ENCODE results near the gene TGFBR2.
A peak's percentile ranks its signal among the peaks of the same experiment; 100 is the strongest.

The TGFBR2 gene

GRCh38 chr3:30629746-30630145 is 23.3 kb downstream of the TGFBR2 start:
- Mint-ChIP-seq H3K4me1 (peaks cover 97% of the 10 kb centered on the region), H3K27ac (peak overlapping the region; percentile 99), H3K9me3 (no peaks in the 10 kb centered on the region), H3K27me3 (no peaks in the 10 kb centered on the region), H3K4me3 (peak overlapping the region; percentile 8), H3K36me3 (peaks cover 53% of the 10 kb centered on the region)
- CTCF ChIA-PET: interaction anchor here (0.6 to 2.6 kb wide), 20 partner anchors 9 to 587 kb away, joined by 3 to 14 read pairs (median 6); no protein-coding TSS in a partner anchor
- DNase-seq: no peak

GRCh38 chr3:30630238-30631030 is 24.0 kb downstream of the TGFBR2 start:
- peaks cover 99% of the 10 kb centered on the region for H3K4me1 Mint-ChIP-seq
- no peaks in the 10 kb centered on the region for H3K27me3 Mint-ChIP-seq
- peaks cover 56% of the 10 kb centered on the region for H3K36me3 Mint-ChIP-seq

GRCh38 chr3:30631243-30631904 is 25.0 kb downstream of the TGFBR2 start:
- no peaks in the 10 kb centered on the region for H3K27me3 Mint-ChIP-seq
- CTCF ChIA-PET: interaction anchor here (0.7 to 2.1 kb wide), 7 partner anchors 16 to 432 kb away, joined by 3 to 10 read pairs (median 3); partner anchors contain the start of gene TGFBR2
- H3K9me3 Mint-ChIP-seq: no peaks in the 10 kb centered on the region
- peak overlapping the region; percentile 71 for H3K4me3 Mint-ChIP-seq
- peak overlapping the region; percentile 99 for H3K27ac Mint-ChIP-seq
- H3K36me3 Mint-ChIP-seq: peaks cover 53% of the 10 kb centered on the region
- peaks cover 99% of the 10 kb centered on the region for H3K4me1 Mint-ChIP-seq
- peak; percentile 64 for DNase-seq

More at GRCh38 chr3:30630238-30631030, 24.0 kb downstream of the TGFBR2 start:
- Mint-ChIP-seq H3K4me3 (peak overlapping the region; percentile 8), H3K27ac (peak overlapping the region; percentile 99), H3K9me3 (no peaks in the 10 kb centered on the region)
- CTCF ChIA-PET: interaction anchor here (1.0 to 2.6 kb wide), 6 partner anchors 10 to 431 kb away, joined by 3 to 14 read pairs (median 4); partner anchors contain the start of gene TGFBR2
- no peak for DNase-seq

- Mint-ChIP-seq H3K36me3 (peaks cover 54% of the 10 kb centered on the region), H3K4me1 (peaks cover 99% of the 10 kb centered on the region), H3K9me3 (no peaks in the 10 kb centered on the region), H3K27ac (peak overlapping the region; percentile 99), H3K4me3 (peak overlapping the region; percentile 71), H3K27me3 (no peaks in the 10 kb centered on the region)
- no peak for DNase-seq
- CTCF ChIA-PET: interaction anchor here (0.7 to 2.1 kb wide), 5 partner anchors 15 to 65 kb away, joined by 3 to 10 read pairs (median 3); partner anchors contain the start of gene TGFBR2
Measured at GRCh38 chr3:30632065-30632464, 25.7 kb downstream of the TGFBR2 start.

GRCh38 chr3:30632521-30632920 is 26.1 kb downstream of the TGFBR2 start:
- CTCF ChIA-PET: interaction anchor here (1.0 to 2.1 kb wide), 2 partner anchors 15 to 25 kb away, joined by 3 to 10 read pairs; partner anchors contain the start of gene TGFBR2
- DNase-seq: no peak
- peaks cover 99% of the 10 kb centered on the region for H3K4me1 Mint-ChIP-seq
- peak overlapping the region; percentile 99 for H3K27ac Mint-ChIP-seq
- H3K27me3 Mint-ChIP-seq: no peaks in the 10 kb centered on the region
- H3K36me3 Mint-ChIP-seq: peaks cover 59% of the 10 kb centered on the region
- H3K4me3 Mint-ChIP-seq: peak overlapping the region; percentile 71
- H3K9me3 Mint-ChIP-seq: no peaks in the 10 kb centered on the region

GRCh38 chr3:30633718-30634117 is 27.3 kb downstream of the TGFBR2 start:
- H3K36me3 Mint-ChIP-seq: peaks cover 70% of the 10 kb centered on the region
- no peaks in the 10 kb centered on the region for H3K27me3 Mint-ChIP-seq
- H3K9me3 Mint-ChIP-seq: peaks cover 1% of the 10 kb centered on the region
- H3K4me3 Mint-ChIP-seq: no peak overlapping the region
- H3K4me1 Mint-ChIP-seq: peaks cover 99% of the 10 kb centered on the region
- peak overlapping the region; percentile 99 for H3K27ac Mint-ChIP-seq
- no peak for DNase-seq
- CTCF ChIA-PET: no interaction called here

- H3K36me3 Mint-ChIP-seq: peaks cover 72% of the 10 kb centered on the region
- H3K9me3 Mint-ChIP-seq: peaks cover 1% of the 10 kb centered on the region
- peak overlapping the region; percentile 87 for H3K27ac Mint-ChIP-seq
- H3K4me1 Mint-ChIP-seq: peaks cover 99% of the 10 kb centered on the region
- H3K4me3 Mint-ChIP-seq: peak overlapping the region; percentile 40
- CTCF ChIA-PET: interaction anchor here (1.1 to 1.4 kb wide), 2 partner anchors 13 to 58 kb away, joined by 3 to 5 read pairs; no protein-coding TSS in a partner anchor
- DNase-seq: no peak
- no peaks in the 10 kb centered on the region for H3K27me3 Mint-ChIP-seq
Measured at GRCh38 chr3:30634761-30635735, 28.6 kb downstream of the TGFBR2 start.

GRCh38 chr3:30637310-30638219 is 31.2 kb downstream of the TGFBR2 start:
- peaks cover 72% of the 10 kb centered on the region for H3K36me3 Mint-ChIP-seq
- CTCF ChIA-PET: interaction anchor here (2.6 kb wide), 1 partner anchor 9 kb away, joined by 8 read pairs; no protein-coding TSS in a partner anchor

GRCh38 chr3:30638685-30639412 is 32.4 kb downstream of the TGFBR2 start:
- Mint-ChIP-seq H3K27ac (peak overlapping the region; percentile 93), H3K27me3 (no peaks in the 10 kb centered on the region), H3K4me3 (peak overlapping the region; percentile 29), H3K4me1 (peaks cover 99% of the 10 kb centered on the region), H3K9me3 (peaks cover 1% of the 10 kb centered on the region), H3K36me3 (peaks cover 68% of the 10 kb centered on the region)
- CTCF ChIA-PET: interaction anchor here (2.6 kb wide), 1 partner anchor 10 kb away, joined by 8 read pairs; no protein-coding TSS in a partner anchor
- no peak for DNase-seq

More at GRCh38 chr3:30637310-30638219, 31.2 kb downstream of the TGFBR2 start:
- H3K27ac Mint-ChIP-seq: peak overlapping the region; percentile 93
- DNase-seq: no peak
- H3K9me3 Mint-ChIP-seq: peaks cover 1% of the 10 kb centered on the region
- no peaks in the 10 kb centered on the region for H3K27me3 Mint-ChIP-seq
- H3K4me3 Mint-ChIP-seq: peak overlapping the region; percentile 37
- peaks cover 99% of the 10 kb centered on the region for H3K4me1 Mint-ChIP-seq

- DNase-seq: no peak
- peaks cover 99% of the 10 kb centered on the region for H3K4me1 Mint-ChIP-seq
- no peak overlapping the region for H3K4me3 Mint-ChIP-seq
- H3K27me3 Mint-ChIP-seq: no peaks in the 10 kb centered on the region
- H3K27ac Mint-ChIP-seq: peak overlapping the region; percentile 93
- CTCF ChIA-PET: interaction anchor here (0.8 to 2.1 kb wide), 2 partner anchors 13 to 15 kb away, joined by 3 to 4 read pairs; no protein-coding TSS in a partner anchor
- H3K9me3 Mint-ChIP-seq: peaks cover 1% of the 10 kb centered on the region
- H3K36me3 Mint-ChIP-seq: peaks cover 61% of the 10 kb centered on the region
Measured at GRCh38 chr3:30639937-30640336, 33.5 kb downstream of the TGFBR2 start.

- no peaks in the 10 kb centered on the region for H3K27me3 Mint-ChIP-seq
- H3K4me1 Mint-ChIP-seq: peaks cover 99% of the 10 kb centered on the region
- no peak for DNase-seq
- peaks cover 1% of the 10 kb centered on the region for H3K9me3 Mint-ChIP-seq
- peak overlapping the region; percentile 93 for H3K27ac Mint-ChIP-seq
- peak overlapping the region; percentile 19 for H3K4me3 Mint-ChIP-seq
- H3K36me3 Mint-ChIP-seq: peaks cover 60% of the 10 kb centered on the region
- CTCF ChIA-PET: interaction anchor here (1.2 to 2.1 kb wide), 4 partner anchors 12 to 24 kb away, joined by 3 to 5 read pairs (median 4); no protein-coding TSS in a partner anchor
Measured at GRCh38 chr3:30640851-30641250, 34.5 kb downstream of the TGFBR2 start.

Measured in activated naive CD4-positive, alpha-beta T cell treated with anti-CD3 and anti-CD28 coated beads, Interleukin-2, amount 10 ng/mL, durations not matched to agents 7 days and 5 days (primary cell).